Nephron (organoid): ENCODE results near the gene DOCK1.

ENCODE experiments used
- H3K27ac Mint-ChIP-seq, 3 experiments: 2 replicates each; pipeline ENCODE4 v1.8.0; 2020; ENCODE audit warnings: mixed read lengths in 3 of 3, mild to moderate bottlenecking in 2 of 3, moderate library complexity in 1 of 3
- H3K27me3 Mint-ChIP-seq: 2 replicates; pipeline ENCODE4 v1.8.0; 2021; ENCODE audit warnings: low read depth, mild to moderate bottlenecking, moderate library complexity, mixed read lengths
- H3K36me3 Mint-ChIP-seq: 2 replicates; pipeline ENCODE4 v1.8.0; 2020; ENCODE audit warnings: low read depth, mixed read lengths
- H3K4me1 Mint-ChIP-seq: 2 replicates; pipeline ENCODE4 v1.8.0; 2020; ENCODE audit warnings: mixed read lengths
- H3K4me3 Mint-ChIP-seq, 3 experiments: 2 replicates each; pipeline ENCODE4 v1.8.0; 2020; ENCODE audit warnings: mild to moderate bottlenecking in 3 of 3, mixed read lengths in 3 of 3, moderate library complexity in 2 of 3
- H3K9me3 Mint-ChIP-seq: 2 replicates; pipeline ENCODE4 v1.8.0; 2020; ENCODE audit warnings: mixed read lengths
- CTCF ChIP-seq, 3 experiments: fragments of 200-600 bp; sonication (generic); IDR thresholded peaks; one replicate each; pipeline ENCODE4 v1.5.0; 2021; ENCODE audit warnings: antibody characterized with exemption in 3 of 3; ENCODE audit not compliant: unreplicated experiment in 3 of 3

The DOCK1 gene

GRCh38 chr10:126917375-126917774 is 12.1 kb downstream of the DOCK1 start:
- TF ChIP-seq CTCF (IDR thresholded peaks at IDR 0.05; ENCODE audit: unreplicated experiment in 3 of 3), result no peak
- Mint-ChIP-seq H3K9me3 (no peaks in the 10 kb centered on the region), H3K4me1 (peaks cover 20% of the 10 kb centered on the region), H3K4me3 (no peak overlapping the region), H3K27ac (peak overlapping the region in 2 of 3 experiments; percentile 27 to 75), H3K27me3 (no peaks in the 10 kb centered on the region), H3K36me3 (peaks cover 34% of the 10 kb centered on the region)

GRCh38 chr10:126917975-126918908 is 13.0 kb downstream of the DOCK1 start:
- no peak overlapping the region for H3K4me3 Mint-ChIP-seq
- H3K9me3 Mint-ChIP-seq, result no peaks in the 10 kb centered on the region
- H3K36me3 Mint-ChIP-seq, result peaks cover 34% of the 10 kb centered on the region
- no peaks in the 10 kb centered on the region for H3K27me3 Mint-ChIP-seq
- peak overlapping the region; percentile 75 to 78 (median 77) for H3K27ac Mint-ChIP-seq
- peaks cover 20% of the 10 kb centered on the region for H3K4me1 Mint-ChIP-seq
- TF ChIP-seq CTCF (IDR thresholded peaks at IDR 0.05; ENCODE audit: unreplicated experiment in 3 of 3), result no peak

- H3K27ac Mint-ChIP-seq, result peak overlapping the region in 2 of 3 experiments; percentile 75 to 77
- H3K36me3 Mint-ChIP-seq, result peaks cover 29% of the 10 kb centered on the region
- peaks cover 25% of the 10 kb centered on the region for H3K4me1 Mint-ChIP-seq
- H3K9me3 Mint-ChIP-seq, result no peaks in the 10 kb centered on the region
- TF ChIP-seq CTCF (IDR thresholded peaks at IDR 0.05; ENCODE audit: unreplicated experiment in 3 of 3), result no peak
- no peak overlapping the region for H3K4me3 Mint-ChIP-seq
- no peaks in the 10 kb centered on the region for H3K27me3 Mint-ChIP-seq
These were observed 14.2 kb downstream of the DOCK1 start for GRCh38 chr10:126919426-126919825.

- Mint-ChIP-seq H3K4me3 (no peak overlapping the region), H3K4me1 (peaks cover 28% of the 10 kb centered on the region), H3K9me3 (no peaks in the 10 kb centered on the region), H3K36me3 (peaks cover 18% of the 10 kb centered on the region), H3K27me3 (no peaks in the 10 kb centered on the region), H3K27ac (no peak overlapping the region)
- TF ChIP-seq CTCF (IDR thresholded peaks at IDR 0.05; ENCODE audit: unreplicated experiment in 3 of 3), result no peak
These were observed 15.9 kb downstream of the DOCK1 start for GRCh38 chr10:126921162-126921561.

GRCh38 chr10:126921974-126922525 is 16.8 kb downstream of the DOCK1 start:
- peaks cover 26% of the 10 kb centered on the region for H3K36me3 Mint-ChIP-seq
- H3K4me3 Mint-ChIP-seq, result no peak overlapping the region
- no peaks in the 10 kb centered on the region for H3K27me3 Mint-ChIP-seq
- H3K4me1 Mint-ChIP-seq, result peaks cover 35% of the 10 kb centered on the region
- no peaks in the 10 kb centered on the region for H3K9me3 Mint-ChIP-seq
- H3K27ac Mint-ChIP-seq, result no peak overlapping the region
- TF ChIP-seq CTCF (IDR thresholded peaks at IDR 0.05; ENCODE audit: unreplicated experiment in 3 of 3), result no peak
